ENCODE results near the gene VWA5B2. TPM values are rescaled to one million over a fixed set of nuclear protein-coding genes. Genes with fewer than 3 reads are reported as not detected.

VWA5B2 gene
- total and polyA plus RNA-seq, 9 of the 15 experiments (the other 6 are each of a cell fraction or from before 2014, with no cell fraction given): 0.04 TPM; not detected in 8

- TF ChIP-seq POLR2A (conservative IDR thresholded peaks at IDR 0.05) (no peak), NBN (IDR thresholded peaks at IDR 0.05; ENCODE audit: low read depth) (no peak), MYBL2 (IDR thresholded peaks at IDR 0.05; ENCODE audit: low read depth) (no peak), MYBL2 (CRISPR knock-in tag; IDR thresholded peaks at IDR 0.05; ENCODE audit: borderline replicate concordance) (no peak), SUPT5H (IDR thresholded peaks at IDR 0.05) (no peak), CBFA2T2 (conservative IDR thresholded peaks at IDR 0.05) (no peak), MYNN (IDR thresholded peaks at IDR 0.05) (peak; percentile 42; the same call in 1 of the 2 replicates), MYNN (CRISPR knock-in tag; IDR thresholded peaks at IDR 0.05) (no peak), SPI1 (IDR thresholded peaks at IDR 0.05; ENCODE audit: borderline replicate concordance, low read depth, low read length) (no peak), ZEB2 (IDR thresholded peaks at IDR 0.05) (no peak), PHF21A (IDR thresholded peaks at IDR 0.05; ENCODE audit: borderline replicate concordance, low read depth) (no peak), BRD4 (IDR thresholded peaks at IDR 0.05) (no peak), CREB3 (tag; conservative IDR thresholded peaks at IDR 0.05; ENCODE audit: low read depth) (no peak), STAG1 (CRISPR knock-in tag; IDR thresholded peaks at IDR 0.05; ENCODE audit: borderline replicate concordance) (peak; percentile 80; the same call in 1 of the 2 replicates), TCF7 (IDR thresholded peaks at IDR 0.05; ENCODE audit: borderline replicate concordance) (no peak), TRIM25 (IDR thresholded peaks at IDR 0.05; ENCODE audit: borderline replicate concordance) (no peak), ELK3 (CRISPR knock-in tag; IDR thresholded peaks at IDR 0.05) (no peak), SRSF9 (IDR thresholded peaks at IDR 0.05; ENCODE audit: borderline replicate concordance, low read depth, low read length) (no peak), ETV1 (tag; conservative IDR thresholded peaks at IDR 0.05; ENCODE audit: low read depth) (no peak; the same call in 1 of the 2 replicates)
- TF ChIP-seq, protein P1, sequence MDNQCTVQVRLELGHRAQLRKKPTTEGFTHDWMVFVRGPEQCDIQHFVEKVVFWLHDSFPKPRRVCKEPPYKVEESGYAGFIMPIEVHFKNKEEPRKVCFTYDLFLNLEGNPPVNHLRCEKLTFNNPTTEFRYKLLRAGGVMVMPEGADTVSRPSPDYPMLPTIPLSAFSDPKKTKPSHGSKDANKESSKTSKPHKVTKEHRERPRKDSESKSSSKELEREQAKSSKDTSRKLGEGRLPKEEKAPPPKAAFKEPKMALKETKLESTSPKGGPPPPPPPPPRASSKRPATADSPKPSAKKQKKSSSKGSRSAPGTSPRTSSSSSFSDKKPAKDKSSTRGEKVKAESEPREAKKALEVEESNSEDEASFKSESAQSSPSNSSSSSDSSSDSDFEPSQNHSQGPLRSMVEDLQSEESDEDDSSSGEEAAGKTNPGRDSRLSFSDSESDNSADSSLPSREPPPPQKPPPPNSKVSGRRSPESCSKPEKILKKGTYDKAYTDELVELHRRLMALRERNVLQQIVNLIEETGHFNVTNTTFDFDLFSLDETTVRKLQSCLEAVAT (IDR thresholded peaks at IDR 0.05): no peak
- TF ChIP-seq, protein P2, sequence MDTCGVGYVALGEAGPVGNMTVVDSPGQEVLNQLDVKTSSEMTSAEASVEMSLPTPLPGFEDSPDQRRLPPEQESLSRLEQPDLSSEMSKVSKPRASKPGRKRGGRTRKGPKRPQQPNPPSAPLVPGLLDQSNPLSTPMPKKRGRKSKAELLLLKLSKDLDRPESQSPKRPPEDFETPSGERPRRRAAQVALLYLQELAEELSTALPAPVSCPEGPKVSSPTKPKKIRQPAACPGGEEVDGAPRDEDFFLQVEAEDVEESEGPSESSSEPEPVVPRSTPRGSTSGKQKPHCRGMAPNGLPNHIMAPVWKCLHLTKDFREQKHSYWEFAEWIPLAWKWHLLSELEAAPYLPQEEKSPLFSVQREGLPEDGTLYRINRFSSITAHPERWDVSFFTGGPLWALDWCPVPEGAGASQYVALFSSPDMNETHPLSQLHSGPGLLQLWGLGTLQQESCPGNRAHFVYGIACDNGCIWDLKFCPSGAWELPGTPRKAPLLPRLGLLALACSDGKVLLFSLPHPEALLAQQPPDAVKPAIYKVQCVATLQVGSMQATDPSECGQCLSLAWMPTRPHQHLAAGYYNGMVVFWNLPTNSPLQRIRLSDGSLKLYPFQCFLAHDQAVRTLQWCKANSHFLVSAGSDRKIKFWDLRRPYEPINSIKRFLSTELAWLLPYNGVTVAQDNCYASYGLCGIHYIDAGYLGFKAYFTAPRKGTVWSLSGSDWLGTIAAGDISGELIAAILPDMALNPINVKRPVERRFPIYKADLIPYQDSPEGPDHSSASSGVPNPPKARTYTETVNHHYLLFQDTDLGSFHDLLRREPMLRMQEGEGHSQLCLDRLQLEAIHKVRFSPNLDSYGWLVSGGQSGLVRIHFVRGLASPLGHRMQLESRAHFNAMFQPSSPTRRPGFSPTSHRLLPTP (IDR thresholded peaks at IDR 0.05; ENCODE audit: borderline replicate concordance, extremely low read depth, insufficient read length): no peak
These were observed 55.3 kb downstream of the VWA5B2 start (continued) for GRCh38 chr3:184284696-184285095.

Measured in K562 (cell line).